ENCODE measurements around the gene MRPS9. TPM values are rescaled to one million over a fixed set of nuclear protein-coding genes. Genes with fewer than 3 reads are reported as not detected.

The MRPS9 gene
- polyA plus RNA-seq, 1 donor from 2014 or later = 43.5 TPM

- no peaks in the 10 kb centered on the region for H3K9me3 ChIP-seq (ENCODE audit: low read length)
- no peaks in the 10 kb centered on the region for H3K79me2 ChIP-seq (replicated peaks; ENCODE audit: insufficient read depth, low read length)
- TF ChIP-seq, protein P1, sequence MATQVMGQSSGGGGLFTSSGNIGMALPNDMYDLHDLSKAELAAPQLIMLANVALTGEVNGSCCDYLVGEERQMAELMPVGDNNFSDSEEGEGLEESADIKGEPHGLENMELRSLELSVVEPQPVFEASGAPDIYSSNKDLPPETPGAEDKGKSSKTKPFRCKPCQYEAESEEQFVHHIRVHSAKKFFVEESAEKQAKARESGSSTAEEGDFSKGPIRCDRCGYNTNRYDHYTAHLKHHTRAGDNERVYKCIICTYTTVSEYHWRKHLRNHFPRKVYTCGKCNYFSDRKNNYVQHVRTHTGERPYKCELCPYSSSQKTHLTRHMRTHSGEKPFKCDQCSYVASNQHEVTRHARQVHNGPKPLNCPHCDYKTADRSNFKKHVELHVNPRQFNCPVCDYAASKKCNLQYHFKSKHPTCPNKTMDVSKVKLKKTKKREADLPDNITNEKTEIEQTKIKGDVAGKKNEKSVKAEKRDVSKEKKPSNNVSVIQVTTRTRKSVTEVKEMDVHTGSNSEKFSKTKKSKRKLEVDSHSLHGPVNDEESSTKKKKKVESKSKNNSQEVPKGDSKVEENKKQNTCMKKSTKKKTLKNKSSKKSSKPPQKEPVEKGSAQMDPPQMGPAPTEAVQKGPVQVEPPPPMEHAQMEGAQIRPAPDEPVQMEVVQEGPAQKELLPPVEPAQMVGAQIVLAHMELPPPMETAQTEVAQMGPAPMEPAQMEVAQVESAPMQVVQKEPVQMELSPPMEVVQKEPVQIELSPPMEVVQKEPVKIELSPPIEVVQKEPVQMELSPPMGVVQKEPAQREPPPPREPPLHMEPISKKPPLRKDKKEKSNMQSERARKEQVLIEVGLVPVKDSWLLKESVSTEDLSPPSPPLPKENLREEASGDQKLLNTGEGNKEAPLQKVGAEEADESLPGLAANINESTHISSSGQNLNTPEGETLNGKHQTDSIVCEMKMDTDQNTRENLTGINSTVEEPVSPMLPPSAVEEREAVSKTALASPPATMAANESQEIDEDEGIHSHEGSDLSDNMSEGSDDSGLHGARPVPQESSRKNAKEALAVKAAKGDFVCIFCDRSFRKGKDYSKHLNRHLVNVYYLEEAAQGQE (IDR thresholded peaks at IDR 0.05; ENCODE audit: borderline replicate concordance) = no peak
- H3K27me3 ChIP-seq (ENCODE audit: insufficient read depth, low read depth, low read length) = no peaks in the 10 kb centered on the region
- no peak overlapping the region for H3K4me2 ChIP-seq (ENCODE audit: low read length)
- H3F3A ChIP-seq (ENCODE audit: insufficient read depth, low read length, poor library complexity, severe bottlenecking) = no peaks in the 10 kb centered on the region
- no peak overlapping the region for H2AFZ ChIP-seq (ENCODE audit: low read depth, low read length)
- H3K9ac ChIP-seq (ENCODE audit: low read length) = no peak overlapping the region
- H3K36me3 ChIP-seq (ENCODE audit: insufficient read depth, low read length) = no peaks in the 10 kb centered on the region
- H3K9me2 ChIP-seq (ENCODE audit: insufficient read depth, low read length) = no peaks in the 10 kb centered on the region
- H4K20me1 ChIP-seq (ENCODE audit: insufficient read depth) = no peaks in the 10 kb centered on the region
- H3K4me3 ChIP-seq (ENCODE audit: low read length) = no peak overlapping the region
- no peak overlapping the region for H3K27ac ChIP-seq (ENCODE audit: low read length)
Measured at GRCh38 chr2:105100046-105100840, 62.4 kb downstream of the MRPS9 start.

DNA sequence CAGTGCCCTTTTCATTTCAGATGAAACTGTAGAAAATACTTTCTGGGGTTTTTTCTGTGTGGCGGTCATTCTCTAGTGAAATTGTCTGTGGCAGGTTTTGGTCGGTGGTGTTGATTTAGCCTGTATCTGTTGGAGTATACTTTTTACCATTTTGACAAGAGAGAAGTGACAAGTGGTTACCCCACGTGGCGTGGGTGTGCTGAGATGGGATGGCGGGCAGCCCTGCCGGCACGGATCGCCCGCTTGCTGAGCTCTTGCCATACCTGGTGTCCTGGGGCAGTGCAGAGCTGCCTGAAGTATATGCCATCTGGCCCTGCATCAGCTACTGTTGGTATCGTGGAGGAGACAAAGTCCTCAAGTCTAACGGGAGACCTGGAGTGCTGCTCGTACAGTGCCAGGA, 64.1 kb downstream of the MRPS9 start:
- Histone ChIP-seq H3K9me2 (ENCODE audit: insufficient read depth, low read length) (no peaks in the 10 kb centered on the region), H3K27me3 (ENCODE audit: insufficient read depth, low read depth, low read length) (no peaks in the 10 kb centered on the region), H3F3A (ENCODE audit: insufficient read depth, low read length, poor library complexity, severe bottlenecking) (no peaks in the 10 kb centered on the region), H4K20me1 (ENCODE audit: insufficient read depth) (no peaks in the 10 kb centered on the region), H3K4me2 (ENCODE audit: low read length) (no peak overlapping the region), H3K79me2 (replicated peaks; ENCODE audit: insufficient read depth, low read length) (no peaks in the 10 kb centered on the region), H3K4me3 (ENCODE audit: low read length) (no peak overlapping the region), H3K27ac (ENCODE audit: low read length) (no peak overlapping the region), H3K9me3 (ENCODE audit: low read length) (no peaks in the 10 kb centered on the region), H3K36me3 (ENCODE audit: insufficient read depth, low read length) (no peaks in the 10 kb centered on the region), H3K9ac (ENCODE audit: low read length) (no peak overlapping the region), H2AFZ (ENCODE audit: low read depth, low read length) (no peak overlapping the region)
- TF ChIP-seq EZH2 (IDR thresholded peaks at IDR 0.05; ENCODE audit: borderline replicate concordance, insufficient read depth, low read length, poor library complexity, severe bottlenecking) (no peak), TAF1 (IDR thresholded peaks at IDR 0.05; ENCODE audit: low read depth) (no peak), SMC3 (conservative IDR thresholded peaks at IDR 0.05; ENCODE audit: poor library complexity) (no peak), EP300 (conservative IDR thresholded peaks at IDR 0.05; ENCODE audit: poor library complexity, severe bottlenecking) (no peak), POLR2AphosphoS5 (IDR thresholded peaks at IDR 0.05) (no peak), MXI1 (conservative IDR thresholded peaks at IDR 0.05; ENCODE audit: poor library complexity, severe bottlenecking) (no peak)
- TF ChIP-seq, protein P2, sequence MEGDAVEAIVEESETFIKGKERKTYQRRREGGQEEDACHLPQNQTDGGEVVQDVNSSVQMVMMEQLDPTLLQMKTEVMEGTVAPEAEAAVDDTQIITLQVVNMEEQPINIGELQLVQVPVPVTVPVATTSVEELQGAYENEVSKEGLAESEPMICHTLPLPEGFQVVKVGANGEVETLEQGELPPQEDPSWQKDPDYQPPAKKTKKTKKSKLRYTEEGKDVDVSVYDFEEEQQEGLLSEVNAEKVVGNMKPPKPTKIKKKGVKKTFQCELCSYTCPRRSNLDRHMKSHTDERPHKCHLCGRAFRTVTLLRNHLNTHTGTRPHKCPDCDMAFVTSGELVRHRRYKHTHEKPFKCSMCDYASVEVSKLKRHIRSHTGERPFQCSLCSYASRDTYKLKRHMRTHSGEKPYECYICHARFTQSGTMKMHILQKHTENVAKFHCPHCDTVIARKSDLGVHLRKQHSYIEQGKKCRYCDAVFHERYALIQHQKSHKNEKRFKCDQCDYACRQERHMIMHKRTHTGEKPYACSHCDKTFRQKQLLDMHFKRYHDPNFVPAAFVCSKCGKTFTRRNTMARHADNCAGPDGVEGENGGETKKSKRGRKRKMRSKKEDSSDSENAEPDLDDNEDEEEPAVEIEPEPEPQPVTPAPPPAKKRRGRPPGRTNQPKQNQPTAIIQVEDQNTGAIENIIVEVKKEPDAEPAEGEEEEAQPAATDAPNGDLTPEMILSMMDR (IDR thresholded peaks at IDR 0.05; ENCODE audit: poor library complexity, severe bottlenecking) = no peak
- TF ChIP-seq, protein P1 (IDR thresholded peaks at IDR 0.05; ENCODE audit: borderline replicate concordance) = no peak

All from neural cell (in vitro differentiated cells).